Stimulated activated CD4-positive, alpha-beta T cell treated with anti-CD3 and anti-CD28 coated beads, TNF-alpha, amount 100 ng/mL, for 1 hour (primary cell): ENCODE measurements around the gene ATP2A3.
A peak's percentile ranks its signal among the peaks of the same experiment; 100 is the strongest.

ENCODE experiments used
- DNase-seq, 3 donors: peaks; one replicate each; pipeline ENCODE4 v3.0.0-alpha.2; 2020; ENCODE audit warnings: low read depth in 3 of 3, low spot score in 1 of 3

The ATP2A3 gene

GRCh38 chr17:3964203-3965117 lies at the start of gene ATP2A3:
Gene ATP2A3, minus strand, starts transcription at chr17:3964437. Its CDS starts 146 bp downstream, at chr17:3964291.
- peak in 2 of 3 donors; percentile 45 to 59 for DNase-seq

- DNase-seq: no peak
Observed at GRCh38 chr17:4010754-4011153, 46.5 kb upstream of the ATP2A3 start.

DNA sequence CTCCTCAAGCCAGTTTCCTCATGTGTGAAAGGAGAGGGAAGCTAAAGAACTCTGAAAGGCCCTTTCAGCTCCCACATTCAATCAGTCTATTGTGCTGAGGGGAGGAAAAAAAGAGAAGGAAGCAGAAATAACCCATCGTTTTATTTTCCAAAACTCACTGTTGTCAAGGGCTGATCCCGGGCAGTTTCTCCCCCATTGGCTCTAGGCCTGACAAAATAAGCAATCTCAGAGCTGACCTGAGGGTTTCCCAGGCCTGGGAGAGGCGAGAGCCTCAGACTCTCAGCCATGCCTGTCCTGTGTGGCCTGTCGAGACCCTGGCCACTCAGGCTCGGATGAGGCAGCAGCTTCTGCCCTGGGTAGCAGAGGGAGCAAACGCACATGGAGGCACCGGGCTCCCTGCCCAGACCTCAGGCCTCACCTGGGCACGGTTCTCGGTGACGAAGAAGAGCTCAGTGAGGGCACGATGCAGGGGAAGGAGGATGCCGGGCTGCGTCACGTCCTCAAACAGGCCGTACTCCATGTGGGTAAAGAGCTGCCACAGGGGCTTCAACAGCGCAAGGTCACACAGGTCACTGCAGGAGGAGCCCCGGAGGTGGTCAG lies 45.0 kb upstream of the ATP2A3 start:
- DNase-seq: no peak

DNA sequence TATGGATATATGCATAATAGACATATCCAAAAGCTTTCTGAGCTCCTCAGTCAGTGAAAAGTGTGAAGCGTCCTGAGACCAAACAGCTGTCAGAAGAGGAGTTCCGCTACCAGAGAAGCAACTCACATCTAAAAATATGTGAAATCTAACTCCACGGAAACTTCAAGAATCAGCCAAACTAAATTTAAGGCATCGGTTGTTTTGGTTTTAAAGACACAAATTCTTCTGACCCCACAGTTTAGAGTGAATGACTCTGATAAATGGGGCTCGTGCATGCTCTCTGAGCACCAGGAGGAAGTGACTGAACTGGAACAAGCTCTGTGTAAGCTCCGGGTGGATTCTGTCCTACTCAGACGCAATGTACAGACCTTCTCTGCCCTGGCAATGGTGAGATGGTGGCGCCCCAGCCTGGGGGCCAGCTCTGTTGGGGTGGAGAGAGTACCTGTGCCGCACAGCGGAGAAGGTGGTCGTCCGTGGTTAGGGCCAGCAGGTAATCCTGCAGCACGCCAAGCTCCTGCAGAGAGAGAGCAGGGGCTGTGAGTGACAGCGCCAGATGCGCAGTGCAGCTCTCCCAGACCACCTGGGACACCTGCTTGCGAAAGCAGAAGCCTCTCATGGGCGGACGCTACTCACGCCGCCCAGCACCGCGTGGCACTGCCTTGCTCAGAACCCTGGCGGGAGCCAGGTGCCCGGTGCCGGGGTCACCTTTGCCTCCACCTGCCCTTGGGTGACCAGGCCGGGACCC lies 44.4 kb upstream of the ATP2A3 start:
- no peak for DNase-seq

DNA sequence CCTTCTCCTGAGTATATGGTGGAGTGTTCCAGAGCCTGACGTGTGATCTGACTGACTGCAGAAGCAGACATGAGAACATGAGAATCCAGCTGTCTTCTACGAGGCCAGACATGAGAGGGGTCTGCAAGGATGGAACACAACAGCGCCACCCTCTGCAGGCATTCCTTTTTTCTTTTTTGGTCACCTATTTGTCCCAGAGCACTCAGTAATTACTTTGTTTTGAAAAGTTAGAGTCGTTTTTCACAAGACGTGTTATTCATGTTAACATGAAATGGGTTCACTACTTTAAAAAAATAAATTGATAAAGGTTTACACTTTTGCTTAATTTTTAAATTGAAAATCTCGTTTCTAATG lies 43.8 kb upstream of the ATP2A3 start:
- DNase-seq: no peak

- DNase-seq: no peak
Observed at GRCh38 chr17:4007346-4008081, 43.3 kb upstream of the ATP2A3 start.

GRCh38 chr17:4006745-4007211 lies 42.5 kb upstream of the ATP2A3 start:
- DNase-seq: no peak

DNA sequence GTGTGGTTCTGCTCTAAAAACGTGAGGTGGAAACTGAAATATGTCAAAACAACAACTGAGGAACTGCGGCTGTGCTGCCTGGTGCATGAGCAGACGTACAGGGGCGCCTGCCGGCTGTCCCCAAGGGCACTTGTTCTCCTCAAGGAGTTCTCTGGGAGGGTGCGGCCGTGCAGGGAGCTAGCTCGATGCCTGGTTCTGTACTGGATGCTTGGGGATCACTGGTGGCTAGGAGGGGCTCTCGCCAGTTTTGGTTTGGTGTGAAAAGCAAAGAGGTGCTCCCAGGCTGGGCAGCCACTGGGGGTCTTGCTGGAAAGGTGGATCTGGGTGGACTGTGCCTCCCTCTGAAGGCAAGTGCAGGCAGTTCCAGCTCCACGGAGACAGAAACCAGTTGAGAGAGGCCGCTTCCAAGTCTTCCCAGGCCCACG lies 41.9 kb upstream of the ATP2A3 start:
- DNase-seq: no peak

- DNase-seq: no peak
Observed at GRCh38 chr17:4005296-4006164, 41.3 kb upstream of the ATP2A3 start.

GRCh38 chr17:4004517-4005295 lies 40.5 kb upstream of the ATP2A3 start:
- peak; percentile 8 to 54 (median 32) for DNase-seq

DNA sequence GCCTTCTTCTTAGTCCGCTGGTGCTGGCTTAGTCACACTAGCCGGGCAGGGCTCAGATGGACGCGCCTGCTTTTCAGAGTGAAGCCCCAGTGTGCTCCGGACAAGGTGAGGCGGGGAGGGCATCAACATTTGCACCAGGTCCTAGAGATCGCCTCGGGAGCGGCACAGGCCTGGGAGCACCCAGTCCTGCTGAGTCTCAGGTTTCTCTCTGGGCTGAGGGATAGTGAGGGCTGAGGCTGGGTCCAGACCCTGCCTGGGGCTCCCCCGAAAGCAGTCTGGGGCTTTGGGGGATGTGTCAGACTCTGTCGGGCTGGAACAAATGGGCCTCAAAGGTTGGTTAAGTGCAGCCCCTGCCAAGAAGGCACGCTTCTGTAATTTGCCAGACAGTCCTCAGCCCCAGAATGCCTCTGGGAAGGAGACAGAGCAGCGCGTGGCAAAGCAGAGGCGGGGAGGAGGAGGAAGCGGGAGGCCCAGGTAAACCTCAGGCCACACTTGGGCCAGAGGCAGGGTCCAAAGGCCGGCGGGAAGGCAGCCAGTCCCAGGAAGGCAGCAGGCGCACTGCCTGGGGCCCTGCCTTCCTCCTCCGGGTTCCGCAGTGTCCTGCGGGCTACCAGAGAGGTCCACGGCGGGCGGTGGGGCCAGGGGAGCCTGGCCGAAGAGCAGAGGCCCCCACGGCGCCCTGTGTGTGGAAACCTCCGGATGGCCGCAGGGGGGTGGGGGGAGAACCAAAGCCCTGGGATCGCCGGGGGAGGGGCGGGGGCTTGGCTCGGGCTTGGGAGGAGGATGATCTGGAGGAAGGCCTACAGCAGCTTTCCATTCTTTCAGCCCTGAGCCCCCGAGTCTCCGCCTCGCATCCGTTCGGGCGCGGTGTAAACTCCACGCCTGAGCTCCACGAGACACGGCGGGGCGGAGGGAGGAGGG lies 39.5 kb upstream of the ATP2A3 start:
- no peak for DNase-seq

- no peak for DNase-seq
Observed at GRCh38 chr17:4003131-4003500, 38.9 kb upstream of the ATP2A3 start.

- DNase-seq: no peak
Observed at GRCh38 chr17:4001048-4001590, 36.9 kb upstream of the ATP2A3 start.

DNA sequence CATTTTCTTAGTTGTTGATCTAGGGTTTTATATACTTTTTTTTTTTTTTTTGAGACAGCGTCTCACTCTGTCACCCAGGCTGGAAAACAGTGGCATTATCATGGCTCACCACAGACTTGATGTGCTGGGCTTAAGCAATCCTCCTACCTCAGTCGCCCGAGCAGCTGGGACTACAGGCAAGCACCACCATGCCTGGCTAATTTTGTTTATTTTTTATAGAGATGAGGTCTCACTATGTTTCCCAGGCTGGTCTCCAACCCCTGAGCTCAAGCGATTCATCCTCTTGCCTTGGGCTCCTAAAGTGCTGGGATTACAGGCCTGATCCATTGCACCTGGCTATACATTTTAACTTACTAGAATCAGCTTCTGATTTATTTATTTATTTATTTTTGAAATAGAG lies 34.2 kb upstream of the ATP2A3 start:
- no peak for DNase-seq

DNA sequence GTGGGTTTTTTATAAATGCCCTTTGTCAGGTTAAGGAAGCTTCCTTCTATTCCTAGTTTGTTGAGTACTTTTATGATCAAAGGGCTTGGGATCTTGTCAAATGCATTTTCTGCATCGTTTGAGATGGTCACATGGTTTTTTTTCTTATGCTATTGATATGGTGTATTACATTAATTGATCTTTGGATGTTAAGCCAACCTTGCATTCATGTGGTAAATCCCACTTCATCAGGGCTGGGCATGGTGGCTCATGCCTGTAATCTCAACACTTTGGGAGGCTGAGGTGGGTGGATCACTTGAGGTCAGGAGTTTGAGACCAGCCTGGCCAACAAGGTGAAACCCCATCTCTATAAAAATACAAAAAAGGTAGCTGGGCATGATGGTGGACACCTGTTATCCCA lies 30.8 kb upstream of the ATP2A3 start:
- no peak for DNase-seq

- DNase-seq: no peak
Observed at GRCh38 chr17:3994221-3994576, 30.0 kb upstream of the ATP2A3 start.

DNA sequence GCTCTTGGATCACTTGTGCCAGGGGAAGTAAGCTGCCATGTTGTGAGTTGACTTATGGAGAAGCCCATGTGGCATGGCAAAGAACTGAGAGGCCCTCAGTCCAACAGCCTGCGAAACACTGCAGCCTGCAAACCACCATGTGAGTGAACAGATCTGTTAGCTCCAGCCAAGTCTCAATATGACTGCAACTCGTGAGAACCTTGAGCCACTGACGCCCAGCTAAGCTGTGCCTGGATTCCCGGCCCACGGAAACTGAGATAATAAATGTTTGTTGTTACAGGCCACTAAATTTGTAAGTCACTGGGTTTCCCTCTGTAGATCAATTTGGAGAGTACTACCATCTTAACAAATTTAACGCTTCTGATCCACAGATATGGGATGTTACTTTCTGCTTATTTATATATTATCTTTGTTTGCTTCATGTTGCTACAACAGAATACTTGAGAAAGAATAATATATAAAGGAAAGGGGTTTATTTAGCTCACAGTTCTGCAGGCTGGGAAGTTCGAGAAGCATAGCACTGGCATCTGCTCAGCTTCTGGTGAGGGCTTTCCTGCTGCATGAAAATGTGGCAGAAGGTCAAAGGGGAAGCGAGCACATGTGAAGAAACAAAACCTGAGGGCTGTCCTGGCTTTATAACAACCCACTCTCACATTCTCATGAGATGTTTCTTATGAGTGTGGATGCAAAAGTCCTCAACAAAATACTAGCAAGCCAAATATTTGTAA lies 29.4 kb upstream of the ATP2A3 start:
- DNase-seq: no peak
